ENCODE results near the gene PPP1CC. TPM values are rescaled to one million over a fixed set of nuclear protein-coding genes. Genes with fewer than 3 reads are reported as not detected.

Gene PPP1CC
- total RNA-seq, 4 donors from 2014 or later: 92.2 to 120 (median 101) TPM

DNA sequence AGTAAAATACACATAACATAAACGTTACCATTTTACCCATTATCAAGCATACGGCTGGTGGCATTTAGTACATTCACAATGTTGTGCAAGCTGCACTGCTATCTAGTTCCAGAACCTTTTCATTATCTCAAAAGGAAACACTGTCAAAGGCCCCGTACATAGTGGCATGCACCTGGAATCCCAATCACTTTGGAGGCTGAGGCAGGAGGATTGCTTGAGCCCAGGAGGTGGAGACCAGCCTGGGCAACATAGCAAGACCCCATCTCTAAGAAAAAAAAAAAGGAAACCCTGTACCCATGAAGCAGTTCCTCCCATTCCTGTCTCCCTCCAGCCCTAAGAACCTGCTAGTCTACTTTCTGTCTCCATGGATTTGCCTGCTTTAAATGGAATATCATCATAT is 46.4 kb downstream of the PPP1CC start:
- intact Hi-C loops (cut with DNase I): loop anchor here (5.0 to 10.0 kb wide), 2 partner anchors 94 to 241 kb away; partner anchors contain the start of gene ARPC3
- Histone ChIP-seq H3K36me3 (no peaks in the 10 kb centered on the region), H3K27ac (replicated peaks in 1 of 4) (no peak overlapping the region), H3K9me3 (no peaks in the 10 kb centered on the region), H3K27me3 (no peaks in the 10 kb centered on the region), H3K4me3 (no peak overlapping the region), H3K4me1 (peaks cover 16 to 23% (median 18%) of the 10 kb centered on the region in 4 donors)
- TF ChIP-seq, protein P1, sequence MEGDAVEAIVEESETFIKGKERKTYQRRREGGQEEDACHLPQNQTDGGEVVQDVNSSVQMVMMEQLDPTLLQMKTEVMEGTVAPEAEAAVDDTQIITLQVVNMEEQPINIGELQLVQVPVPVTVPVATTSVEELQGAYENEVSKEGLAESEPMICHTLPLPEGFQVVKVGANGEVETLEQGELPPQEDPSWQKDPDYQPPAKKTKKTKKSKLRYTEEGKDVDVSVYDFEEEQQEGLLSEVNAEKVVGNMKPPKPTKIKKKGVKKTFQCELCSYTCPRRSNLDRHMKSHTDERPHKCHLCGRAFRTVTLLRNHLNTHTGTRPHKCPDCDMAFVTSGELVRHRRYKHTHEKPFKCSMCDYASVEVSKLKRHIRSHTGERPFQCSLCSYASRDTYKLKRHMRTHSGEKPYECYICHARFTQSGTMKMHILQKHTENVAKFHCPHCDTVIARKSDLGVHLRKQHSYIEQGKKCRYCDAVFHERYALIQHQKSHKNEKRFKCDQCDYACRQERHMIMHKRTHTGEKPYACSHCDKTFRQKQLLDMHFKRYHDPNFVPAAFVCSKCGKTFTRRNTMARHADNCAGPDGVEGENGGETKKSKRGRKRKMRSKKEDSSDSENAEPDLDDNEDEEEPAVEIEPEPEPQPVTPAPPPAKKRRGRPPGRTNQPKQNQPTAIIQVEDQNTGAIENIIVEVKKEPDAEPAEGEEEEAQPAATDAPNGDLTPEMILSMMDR (IDR thresholded peaks at IDR 0.05): no peak
- TF ChIP-seq EP300 (IDR thresholded peaks at IDR 0.05) (no peak), POLR2A (IDR thresholded peaks at IDR 0.05; ENCODE audit: low read depth) (no peak), POLR2AphosphoS5 (IDR thresholded peaks at IDR 0.05) (no peak)
- 88% methylated on average over 3 of the region's 3 CpGs for WGBS
- no peak for DNase-seq (ENCODE audit: extremely low spot score)

DNA sequence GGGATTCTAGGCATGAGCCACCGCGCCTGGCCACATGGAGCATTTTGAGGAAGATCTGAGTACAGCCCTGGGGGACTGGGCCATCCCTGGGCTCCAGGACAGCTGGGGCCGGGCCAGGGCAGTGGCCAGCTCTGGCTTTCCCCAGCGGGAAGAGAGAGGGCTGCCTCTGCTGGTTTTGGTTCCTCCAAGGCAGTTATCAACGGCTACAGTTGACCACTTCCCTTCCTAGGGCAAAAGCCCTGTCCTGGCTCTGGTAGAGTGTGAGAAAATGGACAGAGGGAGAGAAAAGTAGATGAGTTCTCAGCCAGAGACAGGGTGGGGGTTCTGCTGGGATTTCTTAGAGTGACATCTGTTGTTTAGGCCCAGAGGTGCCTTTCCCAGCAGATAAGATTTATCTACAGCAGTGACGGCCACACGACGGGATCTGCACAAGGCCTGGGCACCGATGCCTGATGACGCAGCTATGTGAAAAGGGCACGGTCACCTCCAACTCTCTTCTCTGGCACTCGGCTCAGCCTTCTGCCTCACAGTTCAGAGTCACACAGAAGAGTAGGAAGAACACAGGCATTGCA is 48.3 kb downstream of the PPP1CC start:
- H3K36me3 ChIP-seq: no peaks in the 10 kb centered on the region
- 73% methylated on average over 11 of the region's 12 CpGs for WGBS
- TF ChIP-seq POLR2A (IDR thresholded peaks at IDR 0.05; ENCODE audit: low read depth): no peak
- no peak for TF ChIP-seq EP300 (IDR thresholded peaks at IDR 0.05)
- TF ChIP-seq, protein P1 (IDR thresholded peaks at IDR 0.05): no peak
- TF ChIP-seq POLR2AphosphoS5 (IDR thresholded peaks at IDR 0.05): no peak
- no peaks in the 10 kb centered on the region for H3K9me3 ChIP-seq
- H3K27me3 ChIP-seq: no peaks in the 10 kb centered on the region
- H3K4me3 ChIP-seq: no peak overlapping the region
- H3K27ac ChIP-seq (replicated peaks in 1 of 4): peak overlapping the region in 2 of 4 donors; percentile 8 to 34
- peaks cover 23 to 26% (median 25%) of the 10 kb centered on the region in 4 donors for H3K4me1 ChIP-seq
- intact Hi-C loops (cut with DNase I): loop anchor here (10.0 kb wide), 1 partner anchor 240 kb away; the partner anchor contains the start of gene ARPC3
- no peak for DNase-seq (ENCODE audit: extremely low spot score)

DNA sequence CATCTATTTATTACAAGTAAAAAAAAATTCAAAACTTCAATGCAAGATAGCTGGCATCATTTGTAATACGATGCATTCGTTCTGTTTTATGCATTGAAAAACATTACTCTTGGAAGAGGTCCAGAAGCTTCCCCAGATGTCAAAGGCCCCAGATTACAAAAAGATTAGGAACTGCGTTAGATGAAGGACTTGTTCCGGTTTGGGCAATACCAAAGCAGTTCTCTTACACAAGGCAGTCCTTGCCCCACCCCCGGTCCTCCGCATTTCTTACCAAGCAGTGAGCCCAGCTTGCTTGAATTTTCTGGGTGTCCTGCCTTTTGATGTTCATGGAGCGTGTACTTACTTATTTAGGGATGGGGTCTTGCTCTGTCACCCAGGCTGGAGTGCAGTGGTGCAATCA is 49.0 kb downstream of the PPP1CC start:
- Histone ChIP-seq H3K9me3 (no peaks in the 10 kb centered on the region), H3K4me3 (no peak overlapping the region), H3K4me1 (peaks cover 19 to 26% (median 24%) of the 10 kb centered on the region in 4 donors), H3K36me3 (no peaks in the 10 kb centered on the region), H3K27me3 (no peaks in the 10 kb centered on the region), H3K27ac (replicated peaks in 1 of 4) (peak overlapping the region in 1 of 4 donors; percentile 8)
- DNase-seq (ENCODE audit: extremely low spot score): no peak
- 75% methylated on average over 7 of the region's 7 CpGs for WGBS
- TF ChIP-seq POLR2AphosphoS5 (IDR thresholded peaks at IDR 0.05) (no peak), EP300 (IDR thresholded peaks at IDR 0.05) (no peak), POLR2A (IDR thresholded peaks at IDR 0.05; ENCODE audit: low read depth) (no peak)
- TF ChIP-seq, protein P1 (IDR thresholded peaks at IDR 0.05): no peak
- intact Hi-C loops (cut with DNase I): loop anchor here (10.0 kb wide), 1 partner anchor 239 kb away; the partner anchor contains the start of gene ARPC3

DNA sequence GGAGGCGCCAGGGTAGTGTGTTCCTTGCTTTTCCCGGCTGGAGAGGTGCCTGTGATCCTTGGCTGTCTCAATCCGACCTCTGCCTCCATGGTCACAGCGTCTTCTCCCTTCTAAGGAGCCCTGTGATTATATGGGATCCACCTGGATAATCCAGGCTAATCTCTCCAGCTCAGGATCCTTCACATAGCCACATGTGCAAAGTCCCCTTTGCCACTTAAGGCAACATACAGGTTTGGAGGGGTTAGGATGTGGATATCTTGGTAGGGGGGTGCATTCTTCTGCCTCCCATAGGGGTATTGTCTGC is 52.6 kb downstream of the PPP1CC start:
- no peak for TF ChIP-seq POLR2A (IDR thresholded peaks at IDR 0.05; ENCODE audit: low read depth)
- TF ChIP-seq POLR2AphosphoS5 (IDR thresholded peaks at IDR 0.05): no peak
- no peaks in the 10 kb centered on the region for H3K9me3 ChIP-seq
- H3K4me3 ChIP-seq: no peak overlapping the region
- peaks cover 18 to 29% (median 27%) of the 10 kb centered on the region in 4 donors for H3K4me1 ChIP-seq
- H3K27ac ChIP-seq (replicated peaks in 1 of 4): peak overlapping the region; percentile 60 to 79 (median 70)
- DNase-seq (ENCODE audit: extremely low spot score): no peak
- 92% methylated on average over 2 of the region's 4 CpGs for WGBS
- H3K27me3 ChIP-seq: no peaks in the 10 kb centered on the region
- intact Hi-C loops (cut with DNase I): loop anchor here (10.0 kb wide), 1 partner anchor 235 kb away; the partner anchor contains the start of gene ARPC3
- no peaks in the 10 kb centered on the region for H3K36me3 ChIP-seq

DNA sequence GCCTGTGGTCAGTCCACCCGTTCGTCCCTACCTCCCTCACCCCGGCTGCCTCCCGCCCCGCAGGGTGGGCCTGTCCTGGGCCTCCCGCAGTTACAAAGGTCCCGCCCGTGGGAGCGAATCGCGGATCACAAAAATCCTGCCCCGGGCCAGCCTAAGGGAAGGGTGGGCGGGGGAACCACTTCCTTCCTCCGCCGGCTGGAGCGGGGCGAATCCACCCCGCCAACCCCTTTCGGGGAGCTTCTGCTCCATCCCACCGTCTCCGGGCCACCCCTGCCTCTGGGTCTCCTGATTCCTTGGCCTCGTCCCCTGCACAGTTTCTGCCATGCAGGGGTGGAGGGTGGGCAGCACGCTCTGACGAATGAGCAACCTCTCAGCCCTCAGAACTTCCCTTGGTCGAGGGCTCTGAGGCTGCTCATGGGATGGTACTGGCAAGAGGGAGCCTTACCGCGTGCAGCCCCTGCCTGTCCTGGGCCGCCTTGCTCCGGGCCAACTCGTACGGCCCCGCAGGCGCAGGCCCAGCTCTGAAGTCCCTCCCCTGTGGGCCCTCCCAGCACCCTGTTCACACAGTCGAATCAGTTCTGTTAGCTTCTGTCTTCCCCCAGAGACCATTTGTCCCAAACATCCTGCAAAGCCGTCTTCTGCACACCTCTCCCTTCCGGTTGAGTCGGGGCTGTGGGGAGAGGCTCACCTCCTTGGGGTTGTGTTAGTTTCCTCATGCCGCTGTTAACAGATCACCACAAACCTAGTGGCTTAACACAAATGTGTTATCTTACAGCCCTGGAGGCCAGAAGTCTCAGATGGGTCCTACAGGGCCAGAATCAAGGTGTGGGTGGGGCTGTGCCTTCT is 53.2 kb downstream of the PPP1CC start:
- H3K9me3 ChIP-seq: no peaks in the 10 kb centered on the region
- no peaks in the 10 kb centered on the region for H3K27me3 ChIP-seq
- no peak for DNase-seq (ENCODE audit: extremely low spot score)
- intact Hi-C loops (cut with DNase I): loop anchor here (10.0 kb wide), 1 partner anchor 235 kb away; the partner anchor contains the start of gene ARPC3
- 13% methylated on average over 14 of the region's 38 CpGs for WGBS
- peak overlapping the region; percentile 60 to 70 (median 68) for H3K4me3 ChIP-seq
- TF ChIP-seq, protein P1 (IDR thresholded peaks at IDR 0.05): no peak
- peak in 1 of 2 donors; percentile 11 for TF ChIP-seq POLR2AphosphoS5 (IDR thresholded peaks at IDR 0.05)
- H3K27ac ChIP-seq (replicated peaks in 1 of 4): peak overlapping the region; percentile 60 to 79 (median 70)
- H3K36me3 ChIP-seq: no peaks in the 10 kb centered on the region
- peaks cover 14 to 29% (median 27%) of the 10 kb centered on the region in 4 donors for H3K4me1 ChIP-seq
